CD4-positive, alpha-beta T cell treated with Interferon gamma for 1 hour (primary cell): Measurements from ENCODE around the gene ASS1.
A peak's percentile ranks its signal among the peaks of the same experiment; 100 is the strongest.

Experiments used
- DNase-seq: peaks from one replicate; pipeline ENCODE4 v3.0.0-alpha.2; 2020

ASS1 gene

DNA sequence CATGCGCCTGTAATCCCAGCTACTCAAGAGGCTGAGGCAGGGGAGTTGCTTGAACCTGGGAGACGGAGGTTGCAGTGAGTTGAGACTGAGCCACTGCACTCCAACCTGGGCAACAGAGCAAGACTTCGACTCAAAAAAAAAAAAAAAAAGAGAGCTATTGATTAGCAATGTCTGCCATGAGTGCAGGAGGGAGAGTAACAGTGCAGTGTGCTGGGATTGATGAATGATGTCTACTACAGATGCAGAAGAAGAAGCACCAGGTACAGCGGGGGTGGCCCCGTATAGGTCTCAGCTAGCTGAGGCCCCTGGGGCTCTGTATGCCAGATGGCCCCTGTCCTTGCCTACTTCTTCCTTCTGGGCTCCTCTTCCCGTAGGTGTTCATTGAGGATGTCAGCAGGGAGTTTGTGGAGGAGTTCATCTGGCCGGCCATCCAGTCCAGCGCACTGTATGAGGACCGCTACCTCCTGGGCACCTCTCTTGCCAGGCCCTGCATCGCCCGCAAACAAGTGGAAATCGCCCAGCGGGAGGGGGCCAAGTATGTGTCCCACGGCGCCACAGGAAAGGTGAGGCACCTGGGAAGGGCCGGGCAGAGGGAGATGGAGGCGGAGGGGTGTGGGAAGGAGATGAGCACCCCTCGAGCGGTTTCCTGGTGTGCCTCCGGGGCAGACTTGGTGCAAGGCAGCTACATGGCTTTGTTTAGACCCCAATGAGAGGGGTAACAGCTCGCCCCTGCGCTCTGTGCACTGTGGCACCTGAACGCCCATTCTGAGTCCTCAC, 13.5 kb downstream of the ASS1 start:
- DNase-seq, result no peak

DNA sequence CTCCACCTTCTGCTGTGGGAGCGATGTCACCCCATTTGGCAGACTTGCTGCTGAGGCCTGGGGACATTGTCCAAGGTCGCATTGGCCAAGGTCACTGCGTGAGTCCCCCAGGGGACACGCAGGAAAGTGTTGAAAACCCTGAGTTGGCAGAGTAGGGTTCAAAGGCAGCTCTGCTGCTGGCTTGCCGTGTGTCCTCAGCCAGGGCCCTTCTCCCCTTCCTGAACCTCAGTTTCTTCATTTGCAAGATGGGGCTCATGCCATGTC, 14.0 kb downstream of the ASS1 start:
- no peak for DNase-seq

DNA sequence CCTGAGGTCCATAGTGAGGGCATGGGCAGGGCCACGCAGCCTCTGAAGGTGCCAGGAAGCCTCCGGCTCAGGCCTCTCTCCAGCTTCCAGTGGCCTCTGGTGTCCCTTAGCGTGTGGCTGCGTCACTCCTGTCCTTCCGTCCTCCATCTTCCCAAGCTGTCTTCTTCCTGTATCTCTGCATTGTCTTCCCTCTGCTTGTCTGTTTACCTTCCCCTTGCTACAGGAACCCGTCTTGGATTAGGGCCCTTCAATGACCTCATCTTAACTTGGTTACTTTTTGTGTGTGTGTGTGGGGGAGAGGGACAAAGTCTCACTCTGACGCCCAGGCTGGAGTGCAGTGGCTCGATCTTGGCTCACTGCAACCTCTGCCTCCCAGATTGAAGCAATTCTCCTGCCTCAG, 14.4 kb downstream of the ASS1 start:
- DNase-seq, result no peak

DNA sequence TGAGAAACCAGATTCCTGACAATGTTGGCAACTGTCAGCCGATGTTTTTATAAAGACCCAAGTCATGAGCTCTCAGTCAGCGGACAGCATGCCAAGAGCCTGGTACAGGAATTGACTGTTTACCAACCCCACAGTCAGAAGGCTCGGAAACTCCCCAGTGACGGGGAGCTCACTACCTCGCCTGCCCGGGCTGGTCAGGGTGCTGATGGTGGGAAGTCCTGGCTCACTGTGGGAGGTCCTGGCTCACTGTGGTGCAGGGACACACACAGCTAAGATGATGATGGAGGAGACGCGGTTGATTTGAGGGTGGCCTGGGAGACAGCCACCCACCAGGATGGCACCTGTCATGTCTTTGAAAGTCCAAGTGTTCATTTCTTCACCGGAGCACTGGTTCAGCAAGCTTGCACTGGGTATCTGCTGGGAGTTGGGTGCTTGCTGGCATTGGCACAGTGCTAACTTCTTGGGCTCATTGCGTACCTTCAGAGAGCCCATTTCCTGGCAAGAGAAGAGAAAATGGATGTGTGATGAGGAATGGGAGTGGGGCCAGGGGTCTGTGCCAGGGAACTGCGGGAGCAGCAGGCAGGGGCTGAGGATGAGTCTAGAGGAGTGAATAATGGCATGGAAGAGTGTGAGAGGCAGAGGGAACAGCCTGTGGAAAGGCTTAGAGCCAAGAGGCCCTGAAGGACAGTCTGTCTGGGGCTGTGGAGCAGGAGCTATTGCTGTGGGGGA, 15.3 kb downstream of the ASS1 start:
- DNase-seq, result no peak

DNA sequence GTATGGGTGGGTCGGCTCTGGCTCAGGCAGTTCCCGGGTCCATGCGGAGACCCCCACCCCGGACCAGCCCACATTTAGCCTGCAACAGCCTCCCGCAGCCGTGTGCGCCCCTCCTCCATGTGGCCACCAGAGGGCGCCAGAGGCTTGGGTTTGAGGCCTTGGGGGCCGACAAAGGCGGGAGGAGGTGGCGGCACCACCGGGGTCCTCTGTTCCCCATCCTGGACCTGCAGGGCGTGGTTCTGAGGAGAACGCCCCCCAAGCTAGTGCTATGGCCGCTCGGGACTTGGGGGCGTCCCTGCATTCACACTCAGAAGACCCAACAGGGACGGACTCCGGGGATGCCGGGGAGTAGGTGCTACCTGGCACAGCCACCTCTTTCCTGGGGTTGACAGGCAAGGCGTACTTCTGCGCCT, 16.5 kb downstream of the ASS1 start:
- DNase-seq, result peak; percentile 48

DNA sequence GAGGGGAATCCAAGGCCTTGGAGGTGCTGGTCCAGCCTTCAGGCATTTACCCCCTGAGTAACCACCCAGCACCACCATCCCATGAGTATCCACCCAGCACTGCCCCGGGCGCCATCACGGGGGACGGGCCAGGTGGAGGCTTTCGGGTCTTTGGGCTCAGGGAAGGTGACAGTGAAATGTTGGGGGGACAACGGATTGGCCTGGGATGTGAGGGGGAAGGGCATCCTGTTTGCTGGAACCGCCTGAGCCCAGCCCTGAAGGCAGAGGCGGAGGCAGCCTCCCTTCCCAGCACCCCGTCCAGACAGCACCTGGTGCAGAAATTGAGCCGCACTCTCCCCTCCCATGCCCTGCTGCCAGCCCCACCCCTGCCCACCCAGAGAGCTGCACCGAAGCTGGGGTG, 17.0 kb downstream of the ASS1 start:
- DNase-seq, result no peak

DNA sequence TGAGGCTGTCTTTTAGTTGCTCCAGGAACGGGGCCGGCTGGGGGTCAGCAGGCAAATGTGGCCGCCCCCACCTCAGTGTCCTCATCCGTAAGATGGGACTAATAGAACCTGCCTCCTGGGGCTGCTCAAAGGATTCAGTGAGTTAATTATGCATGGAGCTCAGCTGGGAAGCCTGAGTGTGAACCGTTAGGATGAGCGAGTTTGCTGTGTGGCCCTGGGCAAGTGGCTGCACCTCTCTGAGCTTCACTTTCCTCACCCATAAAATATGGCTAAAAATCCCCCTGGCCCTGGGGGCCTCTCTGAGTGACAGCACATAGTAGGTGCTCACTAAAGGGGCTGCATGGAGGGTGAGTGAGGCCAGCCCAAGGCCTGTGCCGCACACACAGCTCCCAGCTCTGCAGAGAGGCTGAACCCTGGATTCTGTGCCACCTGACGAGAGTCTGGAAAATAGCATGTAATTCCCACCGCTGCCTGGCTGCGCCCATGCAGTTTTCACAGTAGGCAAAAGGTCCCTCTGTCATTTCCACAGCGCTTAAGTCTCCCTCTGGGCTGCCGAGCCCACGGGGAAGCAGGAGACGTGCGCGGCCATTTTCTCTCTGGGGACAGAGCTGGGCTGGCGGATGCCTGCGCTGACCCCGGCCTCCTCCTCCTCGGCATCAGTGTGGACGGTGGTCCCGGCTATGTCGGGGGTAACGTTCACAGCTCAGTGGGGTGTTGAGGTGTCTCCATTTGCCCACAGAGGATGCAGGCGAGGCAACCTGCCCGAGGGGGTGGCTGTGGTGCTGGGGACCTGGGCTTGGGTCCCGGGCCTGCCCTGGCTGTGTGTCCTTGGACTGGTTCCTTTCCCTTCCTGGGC, 18.2 kb downstream of the ASS1 start:
- DNase-seq, result no peak

DNA sequence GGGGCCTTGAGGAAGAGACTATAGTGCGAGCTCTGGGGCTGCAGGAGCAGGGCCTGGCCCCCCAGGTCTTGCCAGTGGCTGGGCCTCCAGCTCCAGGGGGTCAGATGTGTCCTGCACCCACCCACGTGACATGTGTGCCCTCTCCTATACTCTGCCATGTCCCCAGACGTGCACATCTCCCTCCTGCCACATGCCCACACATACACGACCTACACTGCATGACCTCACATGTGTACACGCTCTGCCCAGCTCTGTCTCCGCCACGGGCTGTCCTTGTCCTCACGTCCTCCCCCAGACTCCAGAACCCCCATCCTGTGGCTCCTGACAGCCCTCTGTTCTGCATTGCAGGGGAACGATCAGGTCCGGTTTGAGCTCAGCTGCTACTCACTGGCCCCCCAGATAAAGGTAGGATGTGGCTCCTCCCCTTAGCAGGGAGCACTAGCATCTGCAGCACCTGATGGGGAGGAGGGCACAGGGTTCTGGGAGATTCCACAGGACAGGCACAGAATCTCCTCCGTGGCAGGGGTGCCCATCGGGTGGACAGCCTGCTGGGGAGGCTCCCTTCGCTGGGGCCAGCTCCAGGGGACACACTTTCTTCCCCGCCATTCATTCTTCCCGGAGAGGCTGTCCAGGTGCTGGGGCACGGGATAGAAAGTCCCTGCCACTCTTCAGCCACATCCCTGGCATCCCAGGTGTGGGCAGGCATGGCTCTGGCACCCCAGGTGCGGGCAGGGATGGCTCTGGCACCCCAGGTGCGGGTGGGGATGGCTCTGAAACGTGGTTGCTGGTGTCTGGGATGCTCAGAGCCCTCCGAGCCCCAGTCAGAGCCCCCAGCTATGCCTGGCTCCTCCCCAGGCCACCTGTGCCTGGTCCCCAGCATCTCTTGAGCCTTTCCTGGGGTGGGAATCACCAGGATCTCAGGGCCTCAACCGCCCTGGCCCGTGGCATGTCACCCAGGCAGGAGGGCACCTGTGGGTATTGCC, 19.3 kb downstream of the ASS1 start:
- no peak for DNase-seq

DNA sequence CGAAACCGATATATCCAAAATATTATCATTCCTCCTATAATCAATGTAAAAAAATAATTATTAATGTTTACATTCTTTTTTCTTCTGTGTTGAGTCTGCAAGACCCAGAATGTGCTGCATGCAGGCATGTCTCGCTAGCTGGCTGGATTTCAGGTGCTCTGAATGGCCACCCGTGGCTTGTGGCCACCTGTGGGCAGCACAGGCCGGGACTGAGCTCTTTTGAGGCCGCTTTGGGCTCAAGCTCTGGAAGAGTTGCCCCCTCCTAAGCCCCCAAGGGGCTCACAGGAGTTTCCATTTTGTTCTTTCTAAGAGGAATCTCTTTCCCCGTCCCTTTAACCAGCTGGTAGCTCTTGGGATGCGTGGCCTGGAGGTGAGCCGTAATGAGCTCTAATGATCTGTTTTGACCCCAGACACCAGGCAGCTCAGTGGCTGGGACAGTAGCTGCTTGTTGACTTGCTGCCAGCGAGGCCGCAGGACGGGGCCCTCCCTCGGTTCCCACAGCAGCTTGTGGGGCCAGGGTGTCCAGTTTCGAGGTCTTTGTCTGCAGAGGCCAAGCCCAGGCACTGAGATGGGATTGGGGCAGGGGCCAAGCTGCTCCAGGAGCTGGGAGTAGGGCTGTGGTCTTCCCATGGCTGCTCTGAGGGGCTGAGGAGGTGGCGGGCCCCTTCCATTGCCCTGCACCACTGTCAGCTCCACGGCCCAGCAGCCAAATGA, 20.8 kb downstream of the ASS1 start:
- no peak for DNase-seq

DNA sequence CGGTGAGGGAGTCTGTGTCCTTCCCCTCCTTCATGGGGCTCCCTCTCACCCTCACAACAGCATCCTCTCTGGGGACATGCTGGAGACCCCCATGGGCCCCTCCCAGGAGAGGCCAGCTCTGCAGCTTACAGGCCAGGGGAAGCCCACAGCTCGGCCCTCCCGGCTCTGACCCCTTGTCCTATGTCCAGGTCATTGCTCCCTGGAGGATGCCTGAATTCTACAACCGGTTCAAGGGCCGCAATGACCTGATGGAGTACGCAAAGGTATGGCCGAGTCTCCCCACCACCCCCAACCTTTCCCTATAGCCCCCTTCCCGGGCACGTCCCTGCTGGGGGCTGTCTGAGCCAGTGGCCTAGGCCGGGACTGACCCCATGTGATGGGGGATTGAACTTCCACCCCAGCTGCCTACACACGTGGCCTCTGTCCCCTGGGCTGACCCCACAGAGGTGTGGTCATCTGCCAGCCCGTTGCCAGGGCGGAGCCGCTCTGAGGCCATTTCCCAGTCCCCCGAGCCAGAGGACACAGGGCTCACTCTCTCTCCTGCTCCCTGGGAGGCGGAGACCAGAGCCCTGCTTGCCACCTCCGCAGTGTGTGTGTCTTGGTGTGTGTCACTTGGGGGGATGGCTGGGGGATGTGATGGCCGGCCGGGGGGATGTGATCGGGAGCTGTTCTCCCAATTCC, 21.9 kb downstream of the ASS1 start:
- DNase-seq, result no peak

DNA sequence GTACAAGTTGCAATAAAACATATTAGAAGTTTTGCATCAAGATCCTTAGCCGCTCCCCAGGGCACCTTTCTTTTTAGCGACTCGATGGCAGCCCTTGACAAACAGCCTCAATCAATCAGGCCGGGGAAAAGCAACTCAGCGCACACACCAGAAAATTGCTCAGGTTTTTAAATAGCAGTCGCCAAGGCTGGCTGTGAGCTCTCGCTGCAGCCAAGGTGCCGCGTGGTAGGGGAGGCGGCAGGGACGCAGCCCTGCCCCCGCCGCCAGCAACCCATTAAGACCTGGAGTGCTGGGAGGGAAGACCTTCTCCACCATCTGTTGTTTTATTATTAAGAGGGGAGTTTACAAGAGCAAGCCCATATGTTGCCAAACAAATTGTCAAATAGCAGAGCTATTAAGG, 22.6 kb downstream of the ASS1 start:
- DNase-seq, result no peak

DNA sequence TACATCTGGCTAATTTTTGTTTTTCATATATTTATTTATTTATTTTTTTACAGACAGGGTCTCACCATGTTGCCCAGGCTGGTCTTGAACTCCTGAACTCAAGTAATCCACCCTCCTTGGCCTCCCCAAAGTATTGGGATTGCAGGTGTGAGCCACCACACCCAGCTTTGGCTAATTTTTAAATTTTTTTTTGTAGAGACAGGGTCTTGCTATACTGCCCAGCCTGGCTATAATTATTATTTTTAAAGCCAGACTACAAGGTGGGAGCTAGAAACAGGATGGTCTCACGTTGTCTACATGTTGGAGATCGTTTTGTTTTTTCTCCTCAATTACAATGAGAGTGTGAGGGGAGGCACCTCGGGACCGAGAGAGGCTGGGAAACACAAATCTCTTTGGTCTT, 23.8 kb downstream of the ASS1 start:
- DNase-seq, result no peak

DNA sequence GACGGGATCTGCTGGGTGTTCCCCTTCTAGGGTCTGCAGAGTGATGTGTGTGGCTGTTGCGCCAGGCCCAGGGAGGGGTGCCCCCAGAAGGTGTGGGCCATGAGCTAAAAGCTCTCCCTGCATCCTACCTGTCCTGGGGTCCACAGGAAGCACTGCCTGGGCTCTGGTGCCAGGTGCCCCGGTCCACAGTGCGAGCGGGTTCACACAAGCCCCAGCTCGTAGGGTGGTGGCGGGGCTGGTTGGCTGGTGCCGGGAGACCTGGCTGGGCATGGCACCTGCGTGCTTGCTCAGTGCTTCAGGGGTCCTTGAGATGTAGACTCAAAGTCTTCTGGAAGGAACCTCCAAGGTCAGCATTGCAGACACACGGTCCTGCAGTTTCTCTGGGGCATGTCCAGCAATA, 25.5 kb downstream of the ASS1 start:
- no peak for DNase-seq

DNA sequence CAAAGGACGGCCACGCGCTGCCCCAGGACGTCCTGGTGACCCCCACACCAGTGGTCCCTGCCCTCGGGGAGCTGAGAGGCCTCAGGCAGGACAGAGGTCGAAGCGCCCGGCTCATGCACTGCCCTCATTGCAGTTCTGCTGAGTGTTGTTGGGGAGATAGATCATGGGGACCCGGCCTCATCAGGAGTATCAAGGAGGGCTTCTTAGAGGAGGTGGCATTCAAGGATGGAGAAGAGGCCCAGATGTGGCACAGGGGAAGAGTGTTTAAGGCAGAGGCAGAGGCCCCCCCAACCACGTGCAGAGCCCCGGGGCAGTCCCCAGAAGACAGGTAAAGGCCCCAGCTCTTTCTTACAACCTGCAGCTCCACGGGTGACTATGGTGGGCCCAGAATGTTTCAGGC, 26.2 kb downstream of the ASS1 start:
- DNase-seq, result no peak

DNA sequence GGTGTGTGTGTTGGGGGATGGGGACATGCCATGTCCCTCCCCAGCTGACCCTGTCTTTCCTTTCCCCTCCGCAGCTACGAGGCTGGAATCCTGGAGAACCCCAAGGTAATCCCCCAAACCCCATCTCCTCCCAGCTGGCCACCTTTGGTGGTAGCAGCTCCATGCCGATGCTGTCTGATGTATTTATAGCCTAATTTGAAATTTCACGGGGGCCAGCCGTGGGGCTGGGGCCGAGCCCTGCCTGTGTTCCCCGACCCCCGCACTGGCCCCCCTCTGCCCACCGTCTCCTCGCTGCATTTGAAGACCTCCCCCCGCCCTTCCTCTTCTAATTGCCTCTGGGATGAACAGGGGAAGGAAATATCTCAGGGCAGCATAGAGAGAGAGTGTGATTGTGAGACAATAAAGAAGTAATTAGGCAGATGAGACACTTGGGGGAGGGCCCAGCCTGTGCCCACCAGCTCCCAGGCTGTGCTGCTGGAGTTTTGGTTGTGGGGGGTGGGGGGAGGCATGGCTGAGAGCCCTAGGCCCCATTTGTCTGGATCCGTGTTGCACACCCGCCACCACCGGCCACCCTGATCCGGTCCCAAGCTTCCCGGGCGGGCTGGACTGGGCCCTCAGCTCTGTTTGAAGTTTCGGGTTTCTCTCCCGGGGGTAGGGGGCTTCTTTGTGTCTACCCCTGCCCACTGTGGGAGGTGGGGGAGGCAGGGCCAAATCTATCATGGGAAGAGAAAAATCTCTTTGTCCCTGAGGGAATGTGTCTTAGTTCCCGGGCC, 26.8 kb downstream of the ASS1 start:
- DNase-seq, result no peak

DNA sequence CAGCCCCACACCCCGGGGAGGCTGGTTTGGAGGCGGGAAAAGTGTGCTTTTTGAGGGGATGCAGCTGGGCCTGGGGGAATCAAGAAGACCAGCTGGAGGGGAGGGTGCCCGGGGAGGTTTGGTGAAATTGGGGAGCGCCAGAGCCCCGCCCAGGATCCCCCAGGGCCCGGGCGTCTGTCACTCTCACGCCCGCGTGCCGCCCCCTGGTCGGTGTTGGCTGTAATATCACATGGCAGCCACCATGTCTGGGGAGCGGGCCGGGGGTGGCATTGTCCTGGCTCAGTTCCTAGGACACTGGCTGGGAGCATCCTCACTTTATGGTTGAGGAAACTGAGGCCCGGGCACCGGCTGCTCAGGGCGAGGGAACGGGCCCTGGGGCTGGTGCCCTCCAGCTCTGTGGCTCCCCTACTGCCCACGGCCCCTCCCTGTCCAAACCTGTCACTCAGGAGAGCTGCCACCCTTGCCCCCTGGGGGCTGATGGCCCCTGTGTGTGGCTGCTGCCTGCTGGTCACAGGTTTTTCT, 27.5 kb downstream of the ASS1 start:
- no peak for DNase-seq

DNA sequence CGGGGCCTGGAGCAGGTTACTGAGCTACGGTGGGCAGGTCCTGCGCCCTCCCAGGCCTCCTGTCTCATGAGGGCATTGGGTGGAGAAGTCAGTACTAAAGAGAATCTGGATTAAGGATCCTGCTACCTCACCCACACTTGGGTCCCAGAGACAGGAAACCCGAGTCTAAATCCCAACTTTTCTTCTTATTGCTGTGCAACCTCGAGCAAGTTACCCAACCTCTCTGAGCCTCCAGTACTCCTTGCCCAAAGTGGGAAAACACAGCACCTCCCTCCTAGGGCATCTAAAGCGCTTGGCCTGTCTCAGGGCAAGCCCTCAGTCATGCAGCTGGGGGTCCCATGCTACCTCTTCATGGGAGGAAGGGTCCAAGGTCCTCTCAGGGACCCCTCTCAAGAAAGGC, 28.2 kb downstream of the ASS1 start:
- DNase-seq, result no peak

DNA sequence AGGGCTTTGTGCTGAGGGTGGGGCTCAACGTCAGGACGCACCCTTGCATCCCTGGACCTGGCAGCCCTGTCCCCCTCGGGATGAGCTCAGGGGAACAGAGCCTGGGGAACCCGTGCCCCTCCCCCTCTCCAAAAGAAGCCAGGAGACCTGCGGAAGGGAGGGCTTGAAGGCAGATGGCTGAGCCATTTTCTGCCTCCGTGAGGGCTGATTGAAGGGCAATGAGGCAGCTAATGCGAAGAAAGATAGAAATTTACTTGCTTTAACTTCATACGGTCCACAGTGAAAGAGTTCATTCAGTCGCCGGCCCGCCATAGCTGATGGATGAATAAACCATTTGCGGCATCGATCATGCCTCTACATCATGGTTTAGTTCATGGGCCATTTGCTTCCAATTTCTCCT, 28.8 kb downstream of the ASS1 start:
- DNase-seq, result no peak

DNA sequence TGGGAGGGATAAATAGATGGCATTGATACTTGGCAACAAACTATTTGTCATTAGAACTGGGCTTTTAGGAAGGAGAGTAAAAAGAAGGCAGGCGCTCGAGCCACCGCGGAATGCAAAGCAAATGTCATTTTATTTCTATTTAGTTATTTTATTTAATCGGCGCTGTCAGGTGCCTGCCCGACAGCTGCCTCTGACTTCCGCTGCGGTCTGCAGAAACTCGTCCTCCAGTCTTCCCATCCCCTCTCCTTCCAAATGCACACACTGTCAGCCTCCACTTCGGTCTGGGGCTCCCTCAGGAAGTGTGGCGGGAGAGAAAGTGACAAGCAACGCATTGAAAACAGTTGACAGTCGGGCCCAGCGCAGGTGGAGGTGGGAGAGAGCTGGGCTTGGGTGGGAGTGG, 29.3 kb downstream of the ASS1 start:
- DNase-seq, result no peak

DNA sequence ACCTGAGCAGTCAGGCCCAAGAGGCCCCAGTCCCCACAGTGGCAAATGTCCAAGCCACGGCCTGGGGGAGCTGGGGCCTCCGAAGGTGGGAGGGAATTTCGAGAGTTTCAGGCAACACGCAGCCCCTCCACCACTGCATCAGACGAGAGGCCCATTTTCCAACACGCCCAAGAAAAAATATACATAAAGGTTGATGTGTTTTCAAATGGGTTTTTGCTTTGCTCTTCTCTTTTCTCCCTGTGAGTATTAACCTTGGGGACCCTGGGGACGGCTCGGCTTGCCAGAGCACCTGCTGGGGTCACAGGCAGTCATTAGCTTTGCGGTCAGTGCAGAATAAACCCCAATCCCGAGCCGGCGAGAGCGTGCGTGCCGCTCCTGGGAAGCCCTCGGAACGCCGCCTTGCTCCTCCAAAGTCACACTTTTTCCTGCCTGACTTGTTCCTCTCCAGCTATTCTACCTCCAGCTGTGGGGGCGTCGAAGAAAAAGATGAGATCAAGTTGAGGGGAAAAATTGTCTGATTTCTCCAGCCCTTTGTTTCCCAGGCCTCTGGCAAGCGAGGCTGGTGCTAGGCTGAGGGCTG, 31.5 kb downstream of the ASS1 start:
- DNase-seq, result no peak
